ENCODE results near the gene ALPG.
"Not testable (repeated sequence)": the region's sequence is repeated elsewhere in the genome, so short reads cannot be mapped to it uniquely, and the experiment has no call there.

Gene ALPG

DNA sequence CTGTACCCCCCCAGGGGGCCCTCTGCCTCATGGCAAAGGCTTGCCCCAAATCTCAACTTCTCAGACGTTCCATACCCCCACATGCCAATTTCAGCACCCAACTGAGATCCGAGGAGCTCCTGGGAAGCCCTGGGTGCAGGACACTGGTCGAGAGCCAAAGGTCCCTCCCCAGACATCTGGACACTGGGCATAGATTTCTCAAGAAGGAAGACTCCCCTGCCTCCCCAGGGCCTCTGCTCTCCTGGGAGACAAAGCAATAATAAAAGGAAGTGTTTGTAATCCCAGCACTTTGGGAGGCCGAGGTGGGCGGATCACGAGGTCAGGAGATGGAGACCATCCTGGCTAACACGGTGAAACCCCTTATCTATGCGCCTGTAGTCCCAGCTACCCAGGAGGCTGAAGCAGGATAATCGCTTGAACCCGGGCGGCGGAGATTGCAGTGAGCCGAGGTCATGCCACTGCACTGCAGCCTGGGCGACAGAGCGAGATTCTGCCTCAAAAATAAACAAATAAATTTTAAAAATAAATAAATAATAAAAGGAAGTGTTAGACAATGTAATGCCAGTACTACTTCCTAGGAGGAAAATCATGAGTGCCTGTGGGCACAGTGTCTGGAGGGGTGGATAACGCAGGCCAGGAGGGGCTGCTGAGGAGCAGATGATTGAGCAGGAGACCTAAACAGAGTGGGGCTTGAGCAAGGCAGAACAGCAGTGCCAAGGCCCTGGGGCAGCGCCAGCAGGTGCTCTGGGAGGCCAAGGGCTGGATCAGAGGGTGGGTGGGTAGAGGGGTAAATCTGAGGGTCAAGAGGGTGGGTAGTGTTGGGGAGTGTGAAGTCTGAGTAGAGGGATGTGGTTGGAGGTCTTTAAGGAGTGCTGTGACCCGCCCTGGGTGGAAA lies 24.1 kb upstream of the ALPG start:
- no peak for DNase-seq (ENCODE audit: low spot score in 2 of 2)
- Histone ChIP-seq H3K27me3 (ENCODE audit: low read depth) (no peaks in the 10 kb centered on the region; the same call in none of the 2 replicates), H3K4me1 (no peaks in the 10 kb centered on the region), H3K9me3 (no peaks in the 10 kb centered on the region), H3K36me3 (replicated peaks) (no peaks in the 10 kb centered on the region), H3K4me3 (no peak overlapping the region)
- in situ Hi-C loops (cut with MboI; ENCODE audit: low sequenced_read_pairs) = no loop called here

DNA sequence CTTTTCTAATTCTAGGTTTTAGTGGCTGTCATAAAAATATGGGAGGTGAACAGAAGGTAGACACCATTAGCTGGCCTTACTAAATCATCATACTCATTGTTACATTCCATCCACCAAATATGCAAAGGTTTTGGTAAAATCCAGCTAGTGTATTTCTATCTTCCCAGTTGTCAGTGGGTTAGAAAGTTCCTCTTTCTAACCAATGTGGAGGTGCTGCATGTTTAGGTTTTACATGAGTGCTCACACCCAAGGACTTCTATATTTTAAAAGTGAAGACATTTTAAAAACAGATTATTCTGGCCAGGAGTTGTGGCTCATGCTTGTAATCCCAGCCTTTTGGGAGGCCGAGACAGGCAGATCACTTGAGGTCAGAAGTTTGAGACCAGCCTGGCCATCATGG lies 22.2 kb upstream of the ALPG start:
- H3K27me3 ChIP-seq (ENCODE audit: low read depth) = no peaks in the 10 kb centered on the region; the same call in none of the 2 replicates
- H3K36me3 ChIP-seq (replicated peaks) = no peaks in the 10 kb centered on the region
- no peak for DNase-seq (ENCODE audit: low spot score in 2 of 2)
- no peaks in the 10 kb centered on the region for H3K4me1 ChIP-seq
- no peak overlapping the region for H3K4me3 ChIP-seq
- in situ Hi-C loops (cut with MboI; ENCODE audit: low sequenced_read_pairs) = no loop called here
- no peaks in the 10 kb centered on the region for H3K9me3 ChIP-seq

DNA sequence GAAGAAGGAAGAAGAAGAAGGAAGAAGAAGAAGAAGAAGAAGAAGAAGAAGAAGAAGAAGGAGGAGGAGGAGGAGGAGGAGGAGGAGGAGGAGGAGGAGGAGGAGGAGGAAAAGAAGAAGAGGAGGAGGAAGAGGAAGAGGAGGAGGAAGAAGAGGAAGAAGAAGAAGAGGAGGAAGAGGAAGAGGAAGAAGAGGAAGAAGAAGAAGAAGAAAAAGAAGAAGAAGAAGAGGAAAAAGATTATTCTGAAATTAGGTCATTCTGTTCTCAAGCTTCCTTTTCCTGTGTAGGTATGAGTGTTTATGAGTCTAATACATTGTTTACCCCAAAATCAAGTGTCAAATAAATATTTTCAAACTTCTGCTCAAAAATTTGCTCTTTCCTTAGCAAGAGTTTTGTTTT lies 21.6 kb upstream of the ALPG start:
- DNase-seq (ENCODE audit: low spot score in 2 of 2); H3K4me1 ChIP-seq; H3K27me3 ChIP-seq (ENCODE audit: low read depth); H3K36me3 ChIP-seq (replicated peaks); in situ Hi-C loops (cut with MboI; ENCODE audit: low sequenced_read_pairs); H3K4me3 ChIP-seq; H3K9me3 ChIP-seq: not testable (repeated sequence)

DNA sequence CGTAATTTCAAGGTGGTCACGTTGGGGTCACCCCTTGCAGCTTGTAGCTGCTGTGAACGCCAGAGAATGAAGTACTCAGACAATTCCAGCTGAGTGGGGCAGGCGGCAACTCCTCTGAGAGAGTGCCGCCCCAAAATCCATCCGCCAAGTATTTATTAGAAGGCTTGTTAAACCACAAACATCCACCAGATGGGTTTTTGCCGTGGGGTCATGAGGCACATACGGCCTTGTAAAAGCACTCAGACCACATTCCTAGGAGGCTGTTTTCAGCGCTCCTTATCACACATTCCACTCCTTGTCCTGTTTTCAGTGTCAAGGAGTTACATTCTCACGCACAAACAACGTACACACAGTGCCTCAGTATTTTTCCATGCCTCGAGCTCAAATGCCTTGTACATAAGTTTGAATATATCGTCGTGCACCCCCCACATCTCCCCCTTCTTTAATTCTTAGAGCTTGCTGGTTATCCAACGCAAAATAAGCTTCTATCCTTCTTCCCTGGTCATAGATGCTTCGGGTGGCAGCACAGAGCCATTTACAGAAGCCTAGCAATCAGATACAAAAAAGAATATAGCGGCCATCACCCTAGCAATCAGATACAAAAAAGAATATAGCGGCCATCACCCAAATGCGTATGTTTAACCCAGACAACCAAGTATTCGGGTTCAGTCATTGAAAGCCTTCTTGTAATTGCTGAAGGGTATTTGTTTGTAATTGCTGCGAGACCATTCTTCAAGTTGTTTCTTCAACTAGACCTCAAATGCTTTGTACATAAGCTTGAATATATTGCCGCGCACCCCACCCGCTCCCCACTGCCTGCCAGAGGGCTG lies 20.8 kb upstream of the ALPG start:
- in situ Hi-C loops (cut with MboI; ENCODE audit: low sequenced_read_pairs) = no loop called here
- no peak overlapping the region for H3K4me3 ChIP-seq
- peaks cover 4% of the 10 kb centered on the region; the same call in 1 of the 2 replicates for H3K4me1 ChIP-seq
- H3K27me3 ChIP-seq (ENCODE audit: low read depth) = no peaks in the 10 kb centered on the region; the same call in none of the 2 replicates
- no peak for DNase-seq (ENCODE audit: low spot score in 2 of 2)
- no peaks in the 10 kb centered on the region for H3K9me3 ChIP-seq
- no peaks in the 10 kb centered on the region for H3K36me3 ChIP-seq (replicated peaks)

DNA sequence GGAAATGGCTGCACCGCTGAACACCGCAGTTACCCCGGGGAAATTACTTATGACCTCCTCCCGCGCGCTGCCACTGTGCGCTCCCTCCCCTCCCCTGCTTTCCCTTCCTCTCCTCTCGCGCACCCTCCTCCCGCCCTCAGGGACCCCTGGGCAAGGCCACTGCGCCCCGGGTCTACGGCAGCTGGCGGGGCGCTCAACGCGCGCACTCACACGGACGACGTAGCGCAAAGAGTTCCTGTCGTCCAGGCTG lies 20.2 kb upstream of the ALPG start:
- Histone ChIP-seq H3K27me3 (ENCODE audit: low read depth) (no peaks in the 10 kb centered on the region; the same call in none of the 2 replicates), H3K4me1 (peaks cover 6% of the 10 kb centered on the region; the same call in 1 of the 2 replicates), H3K9me3 (no peaks in the 10 kb centered on the region), H3K36me3 (replicated peaks) (no peaks in the 10 kb centered on the region), H3K4me3 (no peak overlapping the region)
- no peak for DNase-seq (ENCODE audit: low spot score in 2 of 2)
- in situ Hi-C loops (cut with MboI; ENCODE audit: low sequenced_read_pairs) = no loop called here

DNA sequence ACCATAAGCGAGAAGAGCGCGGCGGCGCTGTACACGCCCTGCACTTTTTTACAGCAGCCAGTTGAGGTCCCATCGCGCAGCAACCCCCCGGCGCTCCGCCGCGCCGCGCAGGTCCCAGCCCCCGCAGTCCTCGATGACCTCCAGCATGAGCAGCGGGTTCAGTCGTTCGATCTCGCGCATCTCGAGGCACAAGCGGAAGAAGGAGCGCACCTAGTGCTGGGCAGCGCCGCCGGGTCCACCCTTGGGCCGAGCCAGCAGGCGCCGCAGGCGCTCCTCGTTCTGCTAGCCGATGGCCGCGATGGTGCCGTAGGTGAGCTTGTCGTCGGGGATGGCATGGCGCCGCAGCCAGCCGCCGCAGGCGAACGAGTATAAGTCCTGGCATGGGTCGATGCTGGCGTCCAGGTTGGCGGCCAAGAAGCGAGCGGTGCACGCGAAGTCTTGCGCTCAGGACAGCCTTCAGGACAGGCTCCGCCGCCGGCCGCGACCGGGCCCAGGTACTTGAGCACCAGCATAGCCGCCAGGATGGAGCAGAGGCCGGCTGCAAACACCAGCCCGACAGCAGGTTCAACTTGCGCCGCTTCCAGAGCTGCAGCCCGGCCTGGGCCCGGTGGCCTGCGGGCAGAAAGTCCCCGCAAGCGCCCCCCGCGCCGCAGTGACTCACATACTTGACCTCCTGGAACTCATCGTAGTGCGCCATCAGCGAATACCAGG lies 19.7 kb upstream of the ALPG start:
- no peaks in the 10 kb centered on the region; the same call in none of the 2 replicates for H3K27me3 ChIP-seq (ENCODE audit: low read depth)
- H3K36me3 ChIP-seq (replicated peaks) = no peaks in the 10 kb centered on the region
- in situ Hi-C loops (cut with MboI; ENCODE audit: low sequenced_read_pairs) = no loop called here
- H3K4me1 ChIP-seq = peaks cover 6% of the 10 kb centered on the region; the same call in 1 of the 2 replicates
- no peaks in the 10 kb centered on the region for H3K9me3 ChIP-seq
- no peak for DNase-seq (ENCODE audit: low spot score in 2 of 2)
- H3K4me3 ChIP-seq = no peak overlapping the region

DNA sequence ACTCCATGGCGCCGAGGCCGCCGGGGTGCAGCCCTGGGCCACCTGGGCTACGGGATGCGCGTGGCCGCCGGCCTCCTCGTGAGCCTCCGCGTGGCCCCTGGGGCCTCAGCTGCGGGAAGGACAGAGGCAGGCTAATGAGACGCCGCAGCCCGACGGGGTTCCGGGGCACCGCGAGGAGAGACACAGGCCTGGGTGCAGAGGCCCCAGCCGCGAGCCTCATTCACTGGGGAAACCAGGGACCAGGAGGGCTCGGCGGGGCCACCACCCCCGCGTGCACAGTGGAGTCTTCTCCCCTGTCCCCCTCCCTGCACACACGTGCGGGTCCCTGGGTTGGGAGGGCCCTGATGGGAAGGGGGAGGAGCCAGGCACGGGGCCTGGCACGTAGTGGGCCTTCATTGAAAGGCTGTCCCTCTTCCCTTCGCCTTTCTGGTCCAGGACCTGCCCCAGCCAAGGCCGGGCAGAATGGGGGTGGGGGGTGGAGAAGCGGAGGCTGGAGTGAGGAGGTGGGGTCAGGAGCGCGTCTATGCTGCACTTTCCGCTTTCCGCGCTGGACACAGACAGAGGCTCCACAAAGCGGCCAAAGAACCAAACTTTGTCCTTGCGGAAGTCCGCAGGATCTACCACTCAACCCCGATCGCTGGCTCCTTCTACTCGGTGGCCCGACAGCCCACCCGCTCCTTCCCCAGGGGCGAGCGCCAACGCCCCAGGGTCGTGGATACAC lies 19.0 kb upstream of the ALPG start:
- in situ Hi-C loops (cut with MboI; ENCODE audit: low sequenced_read_pairs) = no loop called here
- no peak for DNase-seq (ENCODE audit: low spot score in 2 of 2)
- Histone ChIP-seq H3K4me3 (no peak overlapping the region), H3K4me1 (peaks cover 6% of the 10 kb centered on the region; the same call in 1 of the 2 replicates), H3K27me3 (ENCODE audit: low read depth) (no peaks in the 10 kb centered on the region; the same call in none of the 2 replicates), H3K9me3 (no peaks in the 10 kb centered on the region), H3K36me3 (replicated peaks) (no peaks in the 10 kb centered on the region)

DNA sequence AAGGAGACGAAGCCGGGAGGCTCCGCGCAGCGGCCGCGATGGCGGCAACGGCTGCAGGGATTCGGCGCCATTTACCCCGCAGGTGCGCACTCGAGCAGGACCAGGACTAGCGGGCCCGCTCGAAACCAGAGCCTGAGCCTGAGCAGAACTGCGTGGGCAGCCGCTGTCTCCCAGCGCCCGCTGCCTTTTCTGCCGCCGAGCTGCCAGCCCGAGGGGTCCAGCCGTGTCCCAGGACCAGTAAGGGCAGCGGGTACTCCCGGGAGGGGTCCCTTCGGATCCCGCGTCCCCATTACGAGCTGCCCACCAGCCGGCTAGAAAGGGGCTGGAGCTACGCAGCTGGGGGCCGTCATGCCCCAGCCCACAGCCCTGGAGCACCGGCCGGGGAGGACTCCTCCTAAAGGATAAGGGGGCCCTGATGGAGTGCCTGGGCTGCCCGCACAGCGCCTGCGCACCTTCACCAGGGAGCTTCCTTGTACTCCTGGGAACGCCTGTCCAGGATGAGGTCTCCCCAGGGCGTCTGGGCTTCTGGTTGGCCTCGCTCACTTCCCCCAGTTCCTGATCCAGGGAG lies 18.2 kb upstream of the ALPG start:
- Histone ChIP-seq H3K36me3 (replicated peaks) (no peaks in the 10 kb centered on the region), H3K4me3 (no peak overlapping the region), H3K27me3 (ENCODE audit: low read depth) (no peaks in the 10 kb centered on the region; the same call in none of the 2 replicates), H3K9me3 (no peaks in the 10 kb centered on the region), H3K4me1 (peaks cover 6% of the 10 kb centered on the region; the same call in 1 of the 2 replicates)
- in situ Hi-C loops (cut with MboI; ENCODE audit: low sequenced_read_pairs) = no loop called here
- DNase-seq (ENCODE audit: low spot score in 2 of 2) = no peak

DNA sequence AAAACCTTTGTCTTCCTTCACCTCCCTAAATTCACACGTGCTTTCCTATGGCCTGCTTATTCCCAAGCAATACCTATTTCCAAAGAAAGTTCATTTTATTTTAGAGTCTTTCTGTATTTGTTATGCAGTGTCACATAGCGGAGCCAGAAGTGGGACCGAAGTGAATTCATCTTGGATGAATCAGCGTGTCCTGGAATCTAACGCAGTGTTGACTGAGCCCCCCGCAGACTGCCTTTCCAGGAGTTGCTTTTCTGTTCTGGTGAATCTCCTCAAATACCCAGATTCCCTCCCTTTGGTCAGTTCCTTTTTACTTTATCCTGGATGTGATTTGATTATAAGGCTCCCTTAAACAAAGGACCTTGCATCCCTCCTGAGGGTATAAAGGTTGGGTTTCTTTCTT lies 17.3 kb upstream of the ALPG start:
- DNase-seq (ENCODE audit: low spot score in 2 of 2) = no peak
- Histone ChIP-seq H3K4me1 (peaks cover 6% of the 10 kb centered on the region; the same call in 1 of the 2 replicates), H3K4me3 (no peak overlapping the region), H3K27me3 (ENCODE audit: low read depth) (no peaks in the 10 kb centered on the region; the same call in none of the 2 replicates), H3K9me3 (no peaks in the 10 kb centered on the region), H3K36me3 (replicated peaks) (no peaks in the 10 kb centered on the region)
- in situ Hi-C loops (cut with MboI; ENCODE audit: low sequenced_read_pairs) = no loop called here

DNA sequence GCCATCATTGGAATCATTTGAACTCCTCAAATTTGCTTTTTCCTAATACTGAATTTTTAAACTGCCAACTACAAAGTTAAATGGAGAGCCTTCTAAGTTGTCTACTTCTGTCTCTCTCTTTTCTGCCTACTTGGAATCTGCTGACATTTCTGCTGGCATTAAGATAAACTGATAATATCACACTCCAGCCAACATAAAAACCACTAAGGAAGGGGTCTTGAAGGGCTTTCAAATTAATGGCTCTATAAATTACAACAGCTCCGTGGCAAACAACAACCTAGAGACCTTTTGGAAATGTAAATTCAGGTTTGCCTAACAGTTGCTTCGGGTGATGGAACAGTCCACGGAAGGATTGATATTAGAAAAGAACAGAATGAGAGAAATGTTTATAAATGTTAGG lies 16.0 kb upstream of the ALPG start:
- no peaks in the 10 kb centered on the region for H3K9me3 ChIP-seq
- H3K36me3 ChIP-seq (replicated peaks) = no peaks in the 10 kb centered on the region
- in situ Hi-C loops (cut with MboI; ENCODE audit: low sequenced_read_pairs) = no loop called here
- no peak for DNase-seq (ENCODE audit: low spot score in 2 of 2)
- peaks cover 6% of the 10 kb centered on the region for H3K4me1 ChIP-seq
- no peak overlapping the region for H3K4me3 ChIP-seq
- no peaks in the 10 kb centered on the region; the same call in 1 of the 2 replicates for H3K27me3 ChIP-seq (ENCODE audit: low read depth)

DNA sequence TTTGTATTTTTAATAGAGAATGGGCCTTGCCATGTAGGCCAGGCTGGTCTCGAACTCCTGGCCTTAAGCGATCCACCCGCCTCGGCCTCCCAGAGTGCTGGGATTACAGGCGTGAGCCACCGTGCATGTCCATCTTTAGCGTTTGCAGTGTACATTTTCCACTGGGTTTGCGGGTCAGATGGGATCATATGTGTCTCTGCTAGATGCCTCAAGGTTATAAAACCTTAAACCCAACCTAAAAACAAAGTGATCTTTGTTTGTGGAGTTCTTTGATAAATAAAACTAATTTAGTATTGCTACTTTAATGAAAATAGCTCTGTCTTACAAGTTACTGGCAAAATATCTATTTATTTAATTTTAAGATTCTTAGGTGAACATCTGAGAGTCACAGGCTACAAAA lies 13.1 kb upstream of the ALPG start:
- no peaks in the 10 kb centered on the region for H3K27me3 ChIP-seq (ENCODE audit: low read depth)
- no peak for DNase-seq (ENCODE audit: low spot score in 2 of 2)

DNA sequence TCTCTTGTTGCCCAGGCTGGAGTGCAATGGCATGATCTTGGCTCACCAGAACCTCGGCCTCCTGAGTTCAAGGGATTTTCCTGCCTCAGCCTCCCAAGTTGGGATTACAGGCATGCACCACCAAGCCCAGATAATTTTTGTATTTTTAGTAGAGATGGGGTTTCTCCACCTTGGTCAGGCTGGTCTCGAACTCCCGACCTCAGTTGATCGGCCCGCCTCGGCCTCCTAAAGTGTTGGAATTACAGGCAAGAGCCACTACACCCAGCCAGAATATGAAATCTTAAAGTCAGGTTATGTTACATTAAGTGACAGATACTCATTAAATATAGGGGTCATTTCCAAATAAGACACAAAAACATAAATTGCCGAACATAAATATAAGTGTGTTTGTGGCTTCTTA lies 12.2 kb upstream of the ALPG start:
- H3K4me3 ChIP-seq; DNase-seq (ENCODE audit: low spot score in 2 of 2); in situ Hi-C loops (cut with MboI; ENCODE audit: low sequenced_read_pairs); H3K36me3 ChIP-seq (replicated peaks); H3K9me3 ChIP-seq; H3K27me3 ChIP-seq (ENCODE audit: low read depth); H3K4me1 ChIP-seq: not testable (repeated sequence)

More for the DNA sequence above, 13.1 kb upstream of the ALPG start:
- in situ Hi-C loops (cut with MboI; ENCODE audit: low sequenced_read_pairs) = no loop called here
- no peaks in the 10 kb centered on the region for H3K36me3 ChIP-seq (replicated peaks)
- no peak overlapping the region for H3K4me3 ChIP-seq
- H3K9me3 ChIP-seq = no peaks in the 10 kb centered on the region
- peaks cover 6% of the 10 kb centered on the region for H3K4me1 ChIP-seq

DNA sequence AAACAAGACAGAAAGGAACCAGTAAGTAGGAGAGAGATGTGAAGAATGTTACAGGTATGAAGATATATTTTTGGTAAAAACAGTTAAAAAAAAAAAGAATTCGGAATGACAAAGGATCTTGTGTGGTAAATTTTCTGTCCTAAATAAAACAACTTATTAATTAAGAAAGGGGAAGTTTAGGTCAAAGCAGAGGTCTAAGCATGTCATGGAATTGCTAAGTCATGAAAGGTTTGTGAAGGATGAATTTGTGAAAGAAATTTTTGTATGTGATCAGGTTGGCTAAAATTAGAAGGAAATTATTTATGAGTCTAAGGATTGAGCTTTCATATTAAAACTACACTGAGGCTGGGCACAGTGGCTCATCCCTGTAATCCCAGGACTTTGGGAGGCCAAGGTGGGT lies 11.1 kb upstream of the ALPG start:
- H3K36me3 ChIP-seq (replicated peaks) = no peaks in the 10 kb centered on the region
- in situ Hi-C loops (cut with MboI; ENCODE audit: low sequenced_read_pairs) = no loop called here
- DNase-seq (ENCODE audit: low spot score in 2 of 2) = no peak
- H3K27me3 ChIP-seq (ENCODE audit: low read depth) = no peaks in the 10 kb centered on the region
- H3K9me3 ChIP-seq = no peaks in the 10 kb centered on the region
- peaks cover 5% of the 10 kb centered on the region for H3K4me1 ChIP-seq
- no peak overlapping the region for H3K4me3 ChIP-seq
